NCI-H1694 treated with DMSO at 0.1 percent for 48 hours (cell line): ENCODE data around the gene MIA2.

Source experiments
- DNase-seq: peaks from one replicate; lab custom pipeline; 2025; lab: John Stamatoyannopoulos, UW

Gene MIA2

DNA sequence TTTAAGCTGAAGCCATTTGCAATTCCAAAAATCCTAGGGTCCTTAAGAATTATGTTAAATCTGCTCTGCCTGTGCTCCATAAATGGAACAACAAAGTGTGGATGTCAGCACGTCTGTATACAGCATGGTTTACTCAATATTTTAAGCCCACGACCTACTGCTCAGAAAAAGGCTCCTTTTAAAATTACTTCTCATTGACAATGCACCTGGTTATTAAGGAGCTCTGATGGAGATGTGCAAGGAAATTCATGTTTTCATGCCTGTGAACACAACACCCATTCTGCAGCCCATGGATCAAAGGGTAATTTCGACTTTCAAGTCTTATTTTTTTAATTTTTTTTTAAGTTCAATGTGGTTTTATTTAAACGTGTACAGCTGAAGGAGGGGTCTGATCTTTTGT, 150.5 kb downstream of the MIA2 start:
- DNase-seq = no peak

DNA sequence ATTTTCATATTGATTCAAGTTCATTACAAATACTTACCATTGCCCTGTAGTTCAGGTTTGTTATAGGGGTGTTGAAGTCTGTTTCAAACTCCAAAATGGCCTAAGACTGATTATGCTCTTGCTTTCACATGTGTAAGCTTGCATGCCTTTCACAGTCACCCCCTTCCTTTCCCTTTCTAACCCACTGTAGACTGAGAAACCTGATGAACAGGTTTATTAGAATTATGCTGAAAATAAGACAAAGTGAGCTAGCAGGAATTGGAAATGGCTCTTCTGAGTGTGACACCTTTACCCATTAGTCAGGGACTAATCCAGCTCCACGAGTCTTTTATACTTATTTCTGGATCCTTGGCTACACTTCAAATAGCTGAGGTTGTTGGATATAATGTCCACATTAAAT, 159.6 kb downstream of the MIA2 start:
- no peak for DNase-seq

DNA sequence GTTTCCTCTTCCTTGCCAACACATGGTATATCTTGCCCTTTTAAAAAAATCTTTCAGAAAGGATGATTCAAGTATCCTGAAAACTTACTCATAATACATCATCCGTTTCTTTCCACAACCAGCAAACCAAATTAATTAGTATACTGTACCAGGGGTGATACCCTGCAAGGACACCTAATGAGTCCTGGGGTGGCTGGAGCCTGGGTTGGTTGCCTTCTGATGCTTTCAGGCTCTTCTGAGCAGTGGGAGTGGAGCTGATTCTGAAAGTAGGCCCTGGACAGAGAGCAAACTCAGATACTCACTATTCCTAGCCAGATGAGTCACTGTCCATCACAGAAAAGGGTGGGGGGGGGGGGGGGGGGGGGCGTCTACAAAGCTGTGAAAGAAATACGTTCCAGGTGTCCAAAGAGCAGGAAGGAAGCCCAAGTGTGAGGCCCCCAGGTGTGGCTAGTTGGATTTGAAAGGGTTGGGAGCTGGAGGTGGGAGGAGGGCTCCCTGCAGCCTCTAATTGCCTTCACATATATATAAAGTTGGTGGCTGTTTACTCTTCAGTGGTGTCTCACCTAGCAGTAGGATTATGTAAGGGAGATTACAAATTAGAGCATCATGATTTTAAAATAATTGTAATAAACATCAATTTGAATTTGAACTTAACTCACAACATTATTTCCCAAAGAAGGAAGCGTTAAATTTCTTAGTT, 162.0 kb downstream of the MIA2 start:
- no peak for DNase-seq

DNA sequence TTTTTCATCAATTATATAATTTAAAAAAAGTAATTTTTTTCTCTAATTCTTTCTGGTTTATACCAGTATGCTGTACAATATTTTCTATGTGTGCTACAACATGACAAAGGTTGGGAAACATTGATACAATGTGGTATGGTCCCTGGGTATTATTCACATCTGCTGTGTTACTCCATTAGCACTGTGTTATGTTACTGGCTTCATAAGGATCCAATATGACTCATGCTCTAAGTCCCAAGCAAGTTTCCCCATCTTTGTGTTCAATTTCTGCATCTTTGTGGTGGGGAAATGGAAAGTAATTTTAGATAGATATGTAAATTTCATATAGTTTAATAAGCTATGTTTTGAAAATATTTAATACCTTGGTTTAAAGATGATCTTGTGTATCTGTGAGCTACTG, 162.7 kb downstream of the MIA2 start:
- no peak for DNase-seq

DNA sequence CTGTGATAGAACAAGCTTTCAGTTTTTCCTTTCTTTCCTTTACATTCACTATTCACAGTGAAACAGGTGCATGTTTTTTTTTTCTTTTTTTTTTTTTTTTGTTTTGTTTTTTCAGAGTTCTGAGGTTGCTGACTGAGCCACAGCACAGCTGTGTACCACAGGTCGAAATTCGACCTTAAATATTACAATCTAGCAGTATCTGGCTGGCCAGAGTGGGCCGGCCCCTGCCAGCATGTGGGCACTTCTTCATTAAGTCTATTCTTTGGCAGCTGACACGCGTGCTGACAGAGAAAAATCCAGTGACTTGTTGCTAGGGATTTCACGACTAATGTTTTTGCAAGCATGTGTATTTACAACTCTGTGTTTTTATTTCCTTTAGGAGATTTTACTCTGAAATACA, 164.7 kb downstream of the MIA2 start:
- no peak for DNase-seq

DNA sequence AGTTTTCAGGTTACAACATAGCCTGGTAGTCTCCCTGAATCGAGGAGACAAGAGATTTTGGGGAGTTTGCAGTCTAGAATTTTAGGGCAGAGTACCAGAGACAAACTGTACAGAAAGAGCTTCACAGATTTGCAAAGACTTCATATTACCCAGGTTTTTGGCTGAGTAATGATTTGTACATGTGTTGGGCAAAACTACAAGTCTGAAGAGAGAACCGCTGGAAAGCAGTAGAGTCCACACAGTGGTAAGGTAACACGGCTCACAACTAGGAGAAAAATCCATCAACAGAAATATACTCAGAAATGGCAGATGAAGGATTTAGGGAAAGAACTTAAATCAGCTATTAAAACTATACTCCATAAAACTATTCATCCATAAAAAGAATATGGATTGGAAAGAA, 172.8 kb downstream of the MIA2 start:
- no peak for DNase-seq

DNA sequence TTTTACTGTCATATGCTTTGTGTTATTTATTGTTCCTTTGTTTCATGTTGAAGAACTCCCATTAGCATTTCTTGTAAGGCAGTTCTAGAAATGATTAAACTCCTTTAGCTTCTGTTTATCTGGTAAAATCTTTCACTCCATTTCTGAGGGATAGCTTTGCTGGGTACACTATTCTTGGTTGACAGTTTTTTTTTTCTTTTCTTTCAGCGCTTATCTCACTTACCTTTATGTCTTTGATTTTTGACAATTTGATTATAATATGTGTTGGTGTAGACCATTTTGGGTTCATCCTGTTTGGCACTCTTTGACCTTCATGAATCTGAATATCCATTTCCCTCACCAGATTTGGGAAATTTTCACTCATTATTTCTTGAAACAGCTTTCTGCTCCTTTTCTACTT, 182.4 kb downstream of the MIA2 start:
- no peak for DNase-seq

DNA sequence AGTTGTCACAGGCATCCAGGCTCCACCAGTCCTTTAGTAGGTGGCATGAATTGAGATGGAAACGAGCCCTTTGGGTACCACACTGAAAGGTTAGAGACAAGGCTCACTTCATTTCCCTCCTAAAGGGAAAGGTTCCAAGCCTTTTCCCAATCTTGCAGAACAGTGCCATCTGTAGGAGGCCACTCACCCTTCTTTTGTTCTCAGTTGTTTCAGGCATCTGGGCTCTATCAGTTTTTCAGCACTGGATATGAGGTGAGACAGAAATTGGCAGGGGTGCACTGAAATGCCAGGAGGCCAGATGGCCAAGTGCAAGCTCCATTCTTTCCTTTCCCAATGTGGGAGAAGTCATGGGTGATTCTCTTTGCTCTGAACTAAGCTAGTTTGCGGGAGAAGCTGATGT, 183.3 kb downstream of the MIA2 start:
- DNase-seq = no peak

DNA sequence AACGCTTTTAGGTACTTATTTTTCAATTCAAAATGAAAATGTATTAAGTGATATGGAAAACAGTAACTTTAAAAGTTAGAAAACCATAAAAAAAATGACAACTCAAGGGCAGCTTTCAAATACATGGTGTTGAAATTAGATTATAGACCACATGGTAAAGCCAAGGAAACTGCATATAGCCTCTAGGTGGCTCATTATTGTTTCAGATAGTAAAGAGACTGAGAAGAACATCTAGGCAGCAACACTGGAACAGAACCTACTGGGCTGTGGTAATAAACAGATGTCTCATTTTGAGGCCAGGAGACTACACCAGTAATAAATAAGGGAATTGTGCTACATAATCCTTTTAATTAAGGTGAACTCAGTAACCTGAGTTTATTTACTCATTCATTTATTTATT, 185.6 kb downstream of the MIA2 start:
- no peak for DNase-seq

DNA sequence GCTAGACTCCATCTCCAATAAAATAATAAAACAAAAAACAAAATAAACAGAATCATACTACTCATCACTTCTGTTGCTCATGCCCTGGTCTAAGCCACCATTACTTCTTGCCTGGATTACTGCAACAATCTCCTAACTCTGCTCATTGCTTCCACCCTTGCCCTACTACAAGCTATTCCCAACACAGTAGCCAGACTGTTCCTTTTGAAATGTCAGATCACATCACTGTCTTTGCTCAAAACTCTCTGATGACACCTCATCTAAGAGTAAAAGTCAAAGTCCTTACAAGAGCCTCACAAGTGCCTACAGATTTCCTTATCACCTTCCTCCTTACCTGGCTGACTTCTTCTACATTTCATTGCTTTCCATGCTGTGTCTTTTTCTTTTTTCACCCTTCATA, 188.5 kb downstream of the MIA2 start:
- no peak for DNase-seq

DNA sequence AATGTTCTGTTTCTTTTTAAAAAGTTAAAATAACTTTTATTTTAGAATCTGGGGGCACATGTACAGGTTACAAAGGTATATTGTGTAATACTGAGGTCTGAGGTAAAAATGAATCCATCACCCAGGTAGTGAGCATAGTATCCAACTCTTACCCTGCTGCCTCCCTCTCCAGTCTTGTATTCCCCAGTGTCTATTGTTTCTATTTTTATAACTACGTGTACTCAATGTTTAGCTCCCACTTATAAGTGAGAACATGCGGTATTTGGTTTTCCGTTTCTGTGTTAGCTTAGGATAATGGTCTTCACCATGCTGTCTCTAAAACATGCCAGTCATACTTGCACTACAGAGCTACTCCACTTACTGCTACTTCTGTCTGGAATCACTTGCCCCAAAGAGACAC, 190.1 kb downstream of the MIA2 start:
- DNase-seq = no peak

DNA sequence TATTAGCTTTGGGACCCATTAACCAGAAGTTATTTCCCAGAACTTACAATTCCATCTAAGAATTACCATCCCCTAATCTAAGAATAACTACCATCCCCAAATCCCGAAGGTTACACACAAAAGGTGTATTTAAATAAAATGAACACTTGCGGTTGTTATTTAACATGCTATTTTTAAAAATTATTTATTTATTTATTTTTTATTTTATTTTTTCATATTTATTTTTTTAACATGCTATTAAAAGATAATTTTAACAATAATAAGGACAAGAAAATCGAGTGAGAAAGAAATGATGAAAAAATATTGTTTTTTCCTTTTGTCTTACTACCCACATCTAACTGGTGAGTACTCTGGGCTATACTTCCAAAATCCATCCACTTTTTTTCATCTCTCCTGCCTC, 192.2 kb downstream of the MIA2 start:
- no peak for DNase-seq

DNA sequence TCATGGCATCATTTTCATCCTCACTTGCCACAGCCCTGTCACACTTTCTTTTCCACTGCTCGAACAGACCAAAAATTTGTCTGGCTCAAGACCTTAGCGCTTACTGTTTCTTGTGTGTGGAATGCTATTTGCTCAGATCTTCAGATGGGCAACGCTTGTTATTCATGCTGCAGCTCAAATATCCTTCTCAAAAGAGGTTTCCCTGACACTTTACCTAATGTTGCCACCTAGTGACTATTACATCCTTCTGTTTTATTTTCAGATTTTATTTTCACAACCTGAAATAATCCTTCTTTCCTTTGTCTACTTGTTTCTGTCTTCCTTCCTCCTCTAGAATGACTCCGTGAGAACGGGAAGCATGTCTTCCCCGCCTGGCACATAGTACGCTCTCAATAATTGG, 192.9 kb downstream of the MIA2 start:
- peak; percentile 31 for DNase-seq

DNA sequence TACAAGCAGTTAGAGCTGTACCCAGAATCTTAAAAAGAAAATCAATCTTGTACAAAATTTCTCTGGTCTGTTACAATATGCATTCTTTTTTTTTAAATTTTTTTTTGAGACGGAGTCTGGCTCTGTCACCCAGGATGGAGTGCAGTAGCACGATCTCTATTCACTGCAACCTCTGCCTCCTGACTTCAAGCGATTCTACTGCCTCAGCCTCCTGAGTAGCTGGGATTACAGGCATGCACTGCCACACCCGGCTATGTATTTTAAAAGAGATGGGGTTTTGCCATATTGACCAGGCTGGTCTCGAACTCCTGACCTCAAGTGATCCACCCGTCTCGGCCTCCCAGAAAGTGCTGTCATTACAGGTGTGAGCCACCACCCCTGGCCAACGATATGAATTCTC, 194.4 kb downstream of the MIA2 start:
- no peak for DNase-seq

DNA sequence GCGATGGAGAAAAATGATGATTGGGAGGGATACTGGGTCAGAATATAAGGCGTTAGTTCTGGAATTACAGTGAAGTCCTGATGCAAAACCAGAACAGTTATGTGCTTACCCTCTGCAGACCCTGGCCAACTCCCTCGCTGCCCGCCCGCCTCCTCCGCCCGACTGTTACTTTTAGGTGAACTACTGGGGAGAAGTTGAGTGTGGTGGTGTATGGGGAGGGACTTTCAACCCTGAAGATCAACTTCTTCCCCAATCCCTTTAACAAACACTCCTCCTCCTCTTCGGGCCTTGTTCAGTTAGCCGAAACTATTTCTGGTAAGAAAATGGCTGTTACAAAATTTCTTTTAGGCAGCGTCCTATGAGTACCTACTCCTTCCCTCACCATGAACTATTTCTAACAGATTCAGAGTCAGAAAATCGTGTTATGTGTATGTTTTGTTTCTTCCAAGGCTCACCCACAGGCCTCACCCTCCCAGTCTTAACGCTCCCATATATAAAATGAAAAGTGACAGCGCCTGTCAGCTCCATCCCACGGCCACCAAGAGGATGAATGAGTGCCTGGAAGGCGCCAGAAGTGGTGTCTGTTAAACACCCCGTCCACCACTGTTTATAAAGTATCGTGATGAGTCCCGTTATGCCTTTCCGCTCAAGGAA, 197.2 kb downstream of the MIA2 start:
- DNase-seq = no peak

DNA sequence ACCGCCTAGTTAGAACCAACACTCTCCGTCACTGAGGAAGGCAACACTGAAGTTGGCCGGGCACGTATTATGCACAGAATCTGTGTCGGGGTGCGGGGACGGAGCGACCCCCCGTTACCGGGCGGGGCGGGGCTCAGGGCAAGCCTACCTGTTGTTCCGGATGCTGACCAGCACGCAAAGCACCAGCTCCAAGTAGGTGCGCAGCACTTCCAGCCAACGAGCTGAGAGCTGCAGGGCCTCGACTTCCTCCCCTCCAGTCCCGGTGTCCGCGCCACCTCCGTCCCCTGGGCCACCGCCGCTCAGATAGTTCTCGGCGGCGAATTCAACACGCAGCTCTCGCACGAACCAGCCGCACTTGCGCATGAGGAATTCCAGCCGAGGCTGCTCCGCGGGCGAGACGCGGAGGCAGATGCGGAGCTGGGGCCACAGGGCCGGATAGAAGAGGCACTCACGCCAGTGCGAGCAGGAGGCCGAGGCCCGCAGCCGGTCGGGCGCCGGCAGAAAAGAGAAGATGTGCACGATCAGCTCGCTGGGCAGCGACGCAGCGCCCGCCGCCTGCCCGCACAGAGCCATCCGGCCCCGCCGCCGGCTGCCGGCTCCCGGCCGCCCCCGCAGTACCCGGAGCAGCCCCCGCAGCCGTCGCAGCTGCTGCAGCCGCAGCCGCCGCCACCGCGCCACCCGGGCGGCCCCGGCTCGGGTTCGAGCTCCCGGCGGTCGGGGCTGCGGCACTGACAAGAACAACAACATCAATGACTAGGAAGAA, 197.9 kb downstream of the MIA2 start:
- DNase-seq = no peak

DNA sequence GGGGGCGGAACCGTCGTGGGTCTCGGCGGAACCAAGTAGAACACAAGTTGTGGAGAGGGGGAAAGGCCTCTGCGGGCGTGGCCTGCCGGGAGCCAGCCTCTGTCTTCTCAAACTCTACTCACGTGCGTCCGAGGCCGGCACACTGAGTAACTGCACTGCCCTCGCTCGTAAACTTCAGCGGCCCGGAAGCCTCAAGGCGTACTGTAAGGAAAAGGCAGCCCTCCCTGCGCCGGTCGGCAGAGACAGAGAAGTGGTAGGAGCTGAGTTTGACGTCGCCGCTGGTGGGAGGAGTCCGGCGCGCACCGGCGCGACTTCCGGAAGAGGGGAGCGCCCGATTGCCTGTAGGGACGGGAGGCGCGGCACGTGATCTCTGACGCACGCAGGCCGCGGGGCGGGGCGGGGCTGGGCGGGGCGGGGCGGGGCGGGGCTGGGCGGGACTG, 198.5 kb downstream of the MIA2 start, which contains the start of gene FBXO33:
FBXO33 (minus strand) TSS at position 255 of the 440 bp plus-strand sequence. CDS start 271 bp downstream, outside the sequence.
- peak; percentile 89 for DNase-seq

DNA sequence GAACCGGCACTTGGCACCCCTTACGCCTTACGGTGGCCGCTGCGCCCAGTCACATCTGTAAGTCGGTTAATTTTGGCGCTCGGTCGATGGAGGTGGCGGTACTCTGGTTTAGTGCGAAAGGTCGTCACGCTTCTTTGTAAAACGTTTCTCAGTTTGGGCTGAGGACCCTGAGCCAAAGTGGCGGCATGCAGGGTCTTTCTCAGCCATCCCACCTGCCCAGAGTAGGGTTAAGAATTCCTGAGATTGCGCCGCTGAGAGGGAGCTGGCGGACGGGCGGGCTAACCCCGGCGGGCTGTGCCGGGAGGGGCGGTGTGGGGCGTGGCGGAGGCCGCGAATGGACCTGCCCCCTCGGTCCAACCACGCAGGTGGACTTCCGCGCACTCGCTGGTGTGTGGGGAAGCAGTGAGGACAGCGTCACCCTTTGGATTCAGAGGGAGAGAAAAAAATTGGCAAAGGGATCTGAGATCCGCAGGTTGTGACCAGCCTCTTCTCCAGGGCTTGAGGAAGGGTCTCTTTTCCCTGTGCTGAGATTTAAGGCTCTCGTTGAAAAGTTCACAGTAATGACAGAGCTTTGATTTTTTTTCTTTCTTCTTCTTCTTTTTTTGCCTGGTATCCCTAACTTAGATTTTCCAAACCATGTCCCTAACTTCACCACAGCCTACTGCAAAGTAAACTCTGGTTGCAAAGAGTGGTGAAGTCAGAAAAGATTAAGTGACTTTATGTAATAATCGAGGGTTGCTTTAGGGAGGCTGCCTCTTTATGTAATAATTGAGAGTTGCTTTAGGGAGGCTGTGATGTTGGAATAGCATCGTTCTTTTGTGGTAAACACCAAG, 199.1 kb downstream of the MIA2 start:
- peak; percentile 69 for DNase-seq

DNA sequence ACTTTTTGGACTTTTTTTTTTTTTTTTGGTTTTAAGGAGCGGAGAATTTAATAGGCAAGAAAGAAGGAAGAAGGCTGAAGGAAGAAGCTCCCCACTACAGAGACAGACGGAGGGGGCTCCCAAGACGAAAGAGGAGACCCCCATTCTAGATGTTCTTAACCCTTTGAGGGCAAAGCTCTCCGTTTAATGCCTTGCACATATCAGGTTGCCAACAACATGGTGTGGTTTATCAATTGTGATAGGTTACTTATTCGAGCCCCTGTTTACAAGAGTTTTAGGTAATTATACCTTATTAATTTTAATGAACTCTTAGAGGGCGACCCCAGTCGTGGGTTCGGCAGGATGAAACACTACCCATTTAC, 199.7 kb downstream of the MIA2 start:
- DNase-seq = no peak

DNA sequence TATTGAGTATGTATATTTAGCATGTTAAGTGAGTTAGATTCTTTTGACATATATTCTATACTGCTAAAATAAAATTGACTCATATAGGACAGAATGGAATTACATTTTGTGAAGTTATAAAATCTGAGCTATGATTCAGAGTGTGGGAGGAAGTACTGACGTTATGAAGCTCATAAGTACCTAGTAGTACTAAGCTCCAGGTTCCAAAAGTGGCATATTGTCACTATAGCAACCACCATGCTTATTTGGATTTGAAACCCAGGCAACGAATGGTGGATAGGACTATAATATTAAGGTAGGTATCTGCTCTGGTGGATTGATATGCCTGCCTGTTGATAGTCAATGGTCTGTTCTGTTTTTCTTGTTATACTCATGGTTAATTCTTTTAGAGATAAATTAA, 200.7 kb downstream of the MIA2 start:
- no peak for DNase-seq

DNA sequence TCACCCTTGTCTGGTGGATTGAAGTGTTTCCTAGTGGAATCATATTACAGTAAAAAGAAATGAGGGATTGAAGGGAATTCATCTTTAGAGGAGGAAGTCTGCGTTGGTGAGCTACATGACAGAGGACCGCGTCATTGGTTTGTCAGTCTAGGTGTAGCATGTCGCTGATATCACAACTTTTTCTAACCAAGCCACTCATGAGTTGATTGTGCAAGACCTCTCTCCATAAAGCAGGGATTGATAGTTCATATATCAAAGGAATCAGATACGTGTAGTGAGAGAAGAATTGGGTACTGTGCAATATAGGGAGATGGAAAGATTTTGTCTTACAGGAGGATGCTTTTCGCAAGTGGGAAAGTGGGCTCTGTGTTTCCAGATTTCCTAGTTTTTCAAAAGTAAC, 201.5 kb downstream of the MIA2 start:
- no peak for DNase-seq
